Karpas-422 (cell line): ENCODE results near the gene RERG. TPM values are rescaled to one million over a fixed set of nuclear protein-coding genes. Genes with fewer than 3 reads are reported as not detected.

Experiments
- DNase-seq: peaks from one replicate; pipeline ENCODE4 v3.0.0-alpha.2; 2015
- H2AFZ ChIP-seq: fragments of 200-600 bp; sonication (generic); 2 replicates; pipeline ENCODE4 v1.6.1; 2014; ENCODE audit warnings: antibody characterized with exemption, low read length, mixed read lengths
- H3K27ac ChIP-seq: fragments of 200-600 bp; sonication (generic); 2 replicates; pipeline ENCODE4 v1.5.1; 2014; ENCODE audit warnings: mild to moderate bottlenecking, low read length, moderate library complexity
- H3K27me3 ChIP-seq: fragments of 200-600 bp; sonication (generic); 2 replicates; pipeline ENCODE4 v1.6.1; 2014; ENCODE audit warnings: low read length, mixed read lengths
- H3K36me3 ChIP-seq: fragments of 200-600 bp; sonication (generic); 2 replicates; pipeline ENCODE4 v1.6.1; 2014; ENCODE audit warnings: low read length, mixed read lengths; ENCODE audit not compliant: insufficient read depth
- H3K4me1 ChIP-seq: fragments of 200-600 bp; sonication (generic); 2 replicates; pipeline ENCODE4 v1.6.1; 2014; ENCODE audit warnings: mild to moderate bottlenecking, low read length, mixed read lengths
- H3K4me2 ChIP-seq: fragments of 200-600 bp; sonication (generic); 2 replicates; pipeline ENCODE4 v1.6.1; 2014; ENCODE audit warnings: low read length, low read depth, mild to moderate bottlenecking; ENCODE audit not compliant: poor library complexity, severe bottlenecking
- H3K4me3 ChIP-seq: fragments of 200-600 bp; sonication (generic); 2 replicates; pipeline ENCODE4 v1.5.1; 2014; ENCODE audit warnings: mild to moderate bottlenecking, antibody characterized with exemption, low read length, mixed read lengths
- H3K79me2 ChIP-seq: fragments of 200-600 bp; sonication (generic); 2 replicates; pipeline ENCODE4 v1.6.1; 2014; ENCODE audit warnings: mild to moderate bottlenecking, low read length, mixed read lengths
- H3K9ac ChIP-seq: fragments of 200-600 bp; sonication (generic); 2 replicates; pipeline ENCODE4 v1.6.0; 2014; ENCODE audit warnings: low read length
- H3K9me2 ChIP-seq: fragments of 200-600 bp; sonication (generic), shearing (Covaris generic); replicated peaks from 2 replicates; pipeline ENCODE4 v1.6.0; 2014; ENCODE audit warnings: mild to moderate bottlenecking, low read length, moderate library complexity; ENCODE audit not compliant: insufficient read depth
- H3K9me3 ChIP-seq: fragments of 300-700, 200-600 bp; sonication (generic); 2 replicates; pipeline ENCODE4 v1.6.1; 2014; ENCODE audit warnings: low read length, mixed read lengths
- H4K20me1 ChIP-seq: fragments of 200-600 bp; sonication (generic); 2 replicates; pipeline ENCODE4 v1.6.1; 2014; ENCODE audit warnings: mild to moderate bottlenecking, antibody characterized with exemption, low read length, low read depth; ENCODE audit not compliant: insufficient read depth
- total RNA-seq: library from RNA; depleted of rRNA; stranded (reverse); fragments of >200 nt; shearing (Covaris generic); gene quantifications from 2 replicates; pipeline ENCODE4 v1.2.3, GENCODE V29; 2014; ENCODE audit warnings: low replicate concordance

Gene RERG
- total RNA-seq, 1 experiment from 2014 or later, result not detected

DNA sequence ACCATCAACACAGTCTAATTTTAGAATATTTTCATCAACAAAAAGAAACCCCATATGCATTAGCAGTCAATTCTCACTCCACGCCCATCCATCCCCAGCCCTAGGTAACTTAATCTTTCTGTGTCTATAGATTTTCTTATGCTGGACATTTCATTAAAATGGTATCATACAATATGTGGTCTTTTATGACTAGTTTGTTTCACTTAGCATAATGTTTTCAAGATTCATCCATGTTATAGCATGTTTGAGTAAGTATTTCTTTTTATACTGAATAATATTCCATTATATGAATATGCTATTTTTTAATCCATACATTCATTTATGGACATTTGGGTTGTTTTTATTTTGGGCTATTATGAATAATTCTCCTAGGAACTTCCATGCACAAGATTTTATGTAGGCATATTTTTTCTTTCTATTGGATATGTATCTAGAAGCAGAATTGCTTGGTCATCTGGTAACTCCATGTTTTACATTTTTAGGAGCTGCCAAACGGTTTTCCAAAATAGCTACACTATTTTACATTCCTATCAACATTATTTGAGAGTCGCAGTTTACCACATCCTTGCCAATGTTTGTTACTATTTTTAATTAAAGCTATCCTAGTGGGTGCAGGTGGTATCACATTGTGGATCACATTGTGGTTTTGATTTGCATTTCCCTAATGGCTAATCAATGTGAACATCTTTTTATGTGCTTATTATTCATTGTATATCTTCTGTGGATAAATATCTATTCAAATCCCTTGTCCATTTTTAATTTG, 49.0 kb downstream of the RERG start:
- no peaks in the 10 kb centered on the region for H3K27me3 ChIP-seq
- no peak for DNase-seq
- no peak overlapping the region for H2AFZ ChIP-seq
- H3K9ac ChIP-seq, result no peak overlapping the region
- no peaks in the 10 kb centered on the region for H3K79me2 ChIP-seq
- H3K4me3 ChIP-seq, result no peak overlapping the region
- H3K9me3 ChIP-seq, result no peaks in the 10 kb centered on the region
- no peak overlapping the region for H3K4me2 ChIP-seq
- H3K36me3 ChIP-seq, result no peaks in the 10 kb centered on the region
- no peaks in the 10 kb centered on the region for H4K20me1 ChIP-seq
- H3K4me1 ChIP-seq, result no peaks in the 10 kb centered on the region
- H3K9me2 ChIP-seq, result no peaks in the 10 kb centered on the region
- no peak overlapping the region for H3K27ac ChIP-seq

GRCh38 chr12:15171012-15171655, 50.1 kb downstream of the RERG start:
- H3K36me3 ChIP-seq, result no peaks in the 10 kb centered on the region
- DNase-seq, result no peak

DNA sequence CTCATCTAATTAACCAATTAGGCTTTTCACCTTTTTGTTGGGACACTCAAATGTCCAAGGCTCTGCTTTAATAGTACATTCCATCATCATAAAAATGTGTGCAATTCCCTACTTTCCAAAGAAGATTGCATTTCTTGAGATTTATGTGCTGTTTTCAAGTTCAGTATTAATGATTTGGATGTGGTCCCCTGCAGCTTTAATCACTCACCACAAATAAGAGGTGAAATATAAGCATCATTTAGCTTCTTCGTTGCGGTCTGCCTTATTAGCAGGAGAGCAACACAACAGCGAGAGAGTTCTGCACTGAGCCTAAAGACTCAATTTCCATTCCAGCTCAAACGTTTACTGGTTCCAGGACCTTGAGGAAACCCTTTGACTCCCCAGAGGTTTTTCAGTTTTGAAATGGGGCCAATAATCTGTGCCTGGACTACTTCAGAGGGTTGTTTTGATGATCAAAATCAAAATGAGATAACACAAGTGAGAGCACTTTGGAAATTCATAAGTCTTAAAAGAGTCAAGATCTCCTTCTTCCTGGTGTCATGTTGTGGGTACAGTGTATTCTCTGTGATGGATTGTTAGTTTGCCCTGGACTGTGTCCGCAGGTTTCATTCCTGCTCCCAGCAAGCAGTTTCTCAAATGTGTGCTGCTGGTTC, 53.1 kb downstream of the RERG start:
- Histone ChIP-seq H3K4me2 (no peak overlapping the region), H3K9me3 (no peaks in the 10 kb centered on the region), H3K4me1 (no peaks in the 10 kb centered on the region), H3K9me2 (no peaks in the 10 kb centered on the region), H3K4me3 (no peak overlapping the region), H3K27ac (no peak overlapping the region), H4K20me1 (no peaks in the 10 kb centered on the region), H3K9ac (no peak overlapping the region), H3K36me3 (no peaks in the 10 kb centered on the region), H2AFZ (no peak overlapping the region), H3K27me3 (no peaks in the 10 kb centered on the region), H3K79me2 (no peaks in the 10 kb centered on the region)
- DNase-seq, result no peak

More at GRCh38 chr12:15171012-15171655, 50.1 kb downstream of the RERG start:
- no peak overlapping the region for H3K9ac ChIP-seq
- H3K27ac ChIP-seq, result no peak overlapping the region
- no peak overlapping the region for H3K4me2 ChIP-seq
- no peaks in the 10 kb centered on the region for H4K20me1 ChIP-seq
- H3K4me1 ChIP-seq, result no peaks in the 10 kb centered on the region
- no peaks in the 10 kb centered on the region for H3K9me2 ChIP-seq
- H3K79me2 ChIP-seq, result no peaks in the 10 kb centered on the region
- H3K9me3 ChIP-seq, result no peaks in the 10 kb centered on the region
- no peak overlapping the region for H3K4me3 ChIP-seq
- no peaks in the 10 kb centered on the region for H3K27me3 ChIP-seq
- no peak overlapping the region for H2AFZ ChIP-seq

DNA sequence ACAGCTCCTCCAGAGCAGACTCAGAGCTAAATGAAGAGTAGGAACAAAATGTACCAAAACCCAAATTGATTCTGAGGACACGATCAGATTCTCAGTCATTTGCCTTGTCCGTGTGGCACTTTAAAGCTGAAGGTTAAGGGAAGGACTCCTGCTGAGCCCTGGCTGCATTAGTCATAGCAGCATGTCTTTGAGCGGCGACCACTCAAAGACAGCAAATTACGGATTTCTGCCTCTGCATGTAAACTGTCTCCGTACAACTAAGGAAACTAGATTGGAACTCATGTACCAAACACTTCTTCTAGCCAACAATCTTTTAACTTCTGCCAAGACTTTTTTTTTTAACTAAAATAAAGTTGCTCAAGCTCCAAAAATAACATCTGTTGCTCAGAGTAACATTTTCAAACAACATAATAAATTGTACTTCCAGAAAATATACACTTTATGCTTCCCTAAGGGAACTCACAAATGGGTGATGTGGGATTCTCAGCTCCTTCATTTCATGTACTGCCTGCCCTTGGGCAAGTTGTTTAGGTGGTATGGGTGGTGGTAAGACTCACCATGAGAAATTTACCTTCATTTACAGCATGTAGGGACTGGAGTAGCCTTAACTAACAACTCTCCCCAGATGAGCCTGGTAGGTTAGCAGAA, 56.1 kb downstream of the RERG start:
- H3K9ac ChIP-seq, result no peak overlapping the region
- H3K27me3 ChIP-seq, result no peaks in the 10 kb centered on the region
- no peak for DNase-seq
- no peaks in the 10 kb centered on the region for H3K4me1 ChIP-seq
- H3K9me3 ChIP-seq, result no peaks in the 10 kb centered on the region
- H4K20me1 ChIP-seq, result no peaks in the 10 kb centered on the region
- no peak overlapping the region for H3K4me2 ChIP-seq
- no peaks in the 10 kb centered on the region for H3K36me3 ChIP-seq
- H2AFZ ChIP-seq, result no peak overlapping the region
- no peak overlapping the region for H3K27ac ChIP-seq
- H3K9me2 ChIP-seq, result no peaks in the 10 kb centered on the region
- H3K79me2 ChIP-seq, result no peaks in the 10 kb centered on the region
- no peak overlapping the region for H3K4me3 ChIP-seq

DNA sequence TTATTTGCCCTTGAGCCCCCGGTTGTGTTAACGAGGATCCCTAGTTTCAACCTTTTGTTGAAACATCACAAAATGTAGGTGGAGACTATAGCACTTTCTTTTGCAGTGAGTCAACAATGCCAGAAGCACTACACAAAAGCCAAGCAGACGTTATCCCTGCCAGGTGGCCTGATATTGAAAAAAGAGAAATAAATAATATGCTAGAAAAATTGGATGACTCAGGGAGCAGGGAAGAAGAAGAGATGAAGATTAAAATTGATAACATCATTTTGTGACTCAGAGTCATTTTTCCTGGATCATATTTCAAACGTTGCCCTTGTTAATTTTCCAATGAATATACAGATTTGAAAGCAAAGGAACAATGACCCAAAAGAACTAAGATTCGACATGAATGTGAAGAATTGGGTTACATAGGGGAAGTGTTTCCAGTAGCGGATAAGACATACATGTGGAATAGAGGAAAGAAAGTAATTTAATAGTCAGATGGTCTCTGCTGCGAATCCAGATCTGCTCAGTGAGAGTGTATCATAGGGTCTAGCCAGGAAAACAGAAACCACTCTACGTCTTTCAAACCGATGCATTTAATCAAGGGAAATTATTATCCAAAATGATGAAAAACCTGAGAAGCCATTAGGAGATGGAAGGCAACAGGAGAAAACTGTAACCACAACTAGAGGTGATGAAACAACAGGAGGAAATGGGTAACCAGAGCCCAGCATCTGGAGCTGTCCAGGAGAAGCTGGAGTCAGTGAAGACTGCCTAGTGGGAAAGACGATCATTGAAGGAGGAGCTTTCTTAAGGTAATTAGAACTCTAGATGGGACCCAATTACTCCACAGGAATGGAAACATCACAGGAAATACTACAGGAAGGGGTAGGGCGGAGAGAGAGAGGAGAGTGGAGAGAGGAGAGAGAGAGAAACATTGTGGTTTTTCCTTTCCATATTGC, 57.9 kb downstream of the RERG start:
- no peak overlapping the region for H3K4me2 ChIP-seq
- no peaks in the 10 kb centered on the region for H3K9me2 ChIP-seq
- no peak overlapping the region for H3K9ac ChIP-seq
- no peak overlapping the region for H3K4me3 ChIP-seq
- no peaks in the 10 kb centered on the region for H4K20me1 ChIP-seq
- H3K27ac ChIP-seq, result no peak overlapping the region
- H3K4me1 ChIP-seq, result no peaks in the 10 kb centered on the region
- no peaks in the 10 kb centered on the region for H3K79me2 ChIP-seq
- H3K36me3 ChIP-seq, result no peaks in the 10 kb centered on the region
- no peaks in the 10 kb centered on the region for H3K9me3 ChIP-seq
- no peak overlapping the region for H2AFZ ChIP-seq
- DNase-seq, result no peak
- H3K27me3 ChIP-seq, result no peaks in the 10 kb centered on the region

GRCh38 chr12:15158083-15158482, 63.1 kb downstream of the RERG start:
- no peaks in the 10 kb centered on the region for H3K27me3 ChIP-seq
- no peaks in the 10 kb centered on the region for H3K79me2 ChIP-seq
- H3K4me1 ChIP-seq, result peaks cover 4% of the 10 kb centered on the region; the same call in 1 of the 2 replicates
- no peaks in the 10 kb centered on the region for H4K20me1 ChIP-seq
- no peaks in the 10 kb centered on the region for H3K36me3 ChIP-seq
- no peaks in the 10 kb centered on the region for H3K9me2 ChIP-seq
- no peak overlapping the region for H2AFZ ChIP-seq
- H3K9me3 ChIP-seq, result no peaks in the 10 kb centered on the region
- no peak overlapping the region for H3K9ac ChIP-seq
- H3K4me2 ChIP-seq, result no peak overlapping the region
- no peak overlapping the region for H3K4me3 ChIP-seq
- no peak overlapping the region for H3K27ac ChIP-seq
- DNase-seq, result no peak

- no peaks in the 10 kb centered on the region for H3K36me3 ChIP-seq
- H3K9ac ChIP-seq, result no peak overlapping the region
- no peaks in the 10 kb centered on the region for H3K9me2 ChIP-seq
- peaks cover 4% of the 10 kb centered on the region; the same call in 1 of the 2 replicates for H3K4me1 ChIP-seq
- no peak overlapping the region for H3K27ac ChIP-seq
- no peak overlapping the region for H3K4me3 ChIP-seq
- H2AFZ ChIP-seq, result no peak overlapping the region
- no peaks in the 10 kb centered on the region for H3K9me3 ChIP-seq
- no peak for DNase-seq
- H3K4me2 ChIP-seq, result no peak overlapping the region
- no peaks in the 10 kb centered on the region for H3K27me3 ChIP-seq
- H4K20me1 ChIP-seq, result no peaks in the 10 kb centered on the region
- H3K79me2 ChIP-seq, result no peaks in the 10 kb centered on the region
These were observed 63.9 kb downstream of the RERG start for GRCh38 chr12:15157269-15157671.
